Heart left ventricle (tissue), 16 donors: Measurements from ENCODE around the gene PHACTR1. TPM values are rescaled to one million over a fixed set of nuclear protein-coding genes. Genes with fewer than 3 reads are reported as not detected.

ENCODE experiments used
- ATAC-seq, 4 donors: fragments of 200-7000 bp; cut with Tn5 transposase; one replicate each; pipeline ENCODE4 v1.9.1; 2020 to 2022; ENCODE audit warnings: moderate library complexity in 4 of 4, mild to moderate bottlenecking in 3 of 4, moderate number of reproducible peaks in 1 of 4
- DNase-seq, 5 donors: peaks; one replicate each; pipeline ENCODE4 v3.0.0-alpha.2; 2020
- H3K27ac ChIP-seq, 12 donors: fragments of 200-600 bp; sonication (generic) in 4 of 12; one replicate each; pipeline versions ENCODE4 v1.5.0 to v1.8.0; 2016 to 2022; ENCODE audit warnings: mild to moderate bottlenecking in 2 of 12
- H3K27me3 ChIP-seq, 9 donors: fragments of 200-600 bp; sonication (generic) in 2 of 9; one replicate each; pipeline versions ENCODE4 v1.5.1 to v1.8.0; 2016 to 2022; ENCODE audit warnings: mild to moderate bottlenecking in 3 of 9
- H3K36me3 ChIP-seq, 9 donors: fragments of 200-600 bp; sonication (generic) in 2 of 9; one replicate each; pipeline versions ENCODE4 v1.5.0 to v1.8.0; 2018 to 2022; ENCODE audit warnings: mild to moderate bottlenecking in 2 of 9
- H3K4me1 ChIP-seq, 12 donors: fragments of 200-600 bp; sonication (generic) in 4 of 12; one replicate each; pipeline versions ENCODE4 v1.5.0 to v1.8.0; 2016 to 2022; ENCODE audit warnings: mild to moderate bottlenecking in 3 of 12
- H3K4me3 ChIP-seq, 12 donors: fragments of 200-600 bp; sonication (generic) in 4 of 12; one replicate each; pipeline versions ENCODE4 v1.5.0 to v1.8.0; 2017 to 2022; ENCODE audit warnings: mild to moderate bottlenecking in 9 of 12, moderate library complexity in 4 of 12
- H3K9me3 ChIP-seq, 12 donors: fragments of 200-600 bp; sonication (generic) in 4 of 12; one replicate each; pipeline versions ENCODE4 v1.5.0 to v1.8.0; 2016 to 2022; ENCODE audit warnings: mild to moderate bottlenecking in 1 of 12
- CTCF ChIP-seq, 12 donors: fragments of 200-600 bp; sonication (generic) in 4 of 12; IDR thresholded peaks; one replicate each; pipeline versions ENCODE4 v1.5.0 to v1.8.0; 2018 to 2022; ENCODE audit warnings: antibody characterized with exemption in 12 of 12, mild to moderate bottlenecking in 5 of 12
- POLR2A ChIP-seq, 2 donors: fragments of 450-650 bp; IDR thresholded peaks; one replicate each; pipeline ENCODE4 v1.6.1; 2017; ENCODE audit warnings: antibody characterized with exemption in 2 of 2, mild to moderate bottlenecking in 2 of 2, moderate library complexity in 2 of 2
- WGBS, 4 donors: extraction: QIAGEN DNeasy Blood & Tissue Kit in 2 of 4; methylation state at CpG; one replicate each; pipeline versions ENCODE4 v1.1.5 to v1.1.7; 2013 to 2018; 5-methylcytosine and 5-hydroxymethylcytosine counted together
- intact Hi-C, 10 donors: fragments of 100-400 bp; cut with DNase I; formaldehyde crosslinking; loops; one replicate each; pipeline versions ENCODE4 v1.11.1 to v1.14.2; 2022
- polyA plus RNA-seq, 2 donors: library from polyadenylated mRNA; stranded (reverse); fragments of 200-250 nt; gene quantifications; one replicate each; pipeline ENCODE4 v1.2.3, GENCODE V29; 2013
- total RNA-seq, 9 donors: library from RNA; depleted of rRNA in 2 of 9; stranded (reverse); fragments of >200 nt in 2 of 9; fragmentation: NEBNext Ultra II Directional in 3 of 9; extraction: Animal tissue kit (Norgen Biotek cat#: 25700) in 3 of 9; gene quantifications; one replicate each; pipeline versions ENCODE4 v1.1.0 to v1.2.4, GENCODE V29; 2016 to 2023
- donor health status: ischemic (EF 13 %, LVEDD 7.1; RV severe dilation, severe dysfunction).
- donor health status: healthy with polysubstance abuse.
- donor health status: DM: no; HTN: yes; CAD: no.
- donor health status: DM: no; HTN: no; CAD: no.
- donor health status: ischemic (EF 25% LVEDD 6.9; RV normal size, moderate dysfunction).
- donor health status: ischemic (EF 25% LVEDD 5.7; RV mildly dilated, moderate dysfunction).
- donor health status: healthy.
- donor health status: DM: yes; HTN: yes; CAD: no.
- donor health status: ischemic (EF 35%, LVEDD 5.7; RV mildly dilated, moderate dysfunction).
- donor health status: nonischemic (EF 11% LVEDD 7.7; RV severe dilation, severe dysfunction).
- donor health status: DM: yes; HTN: yes; CAD: no.
- donor health status: PGD.
- donor health status: ischemic (EF 29% LVEDD 5.4; RV normal size, mild dysfunction).
- donor health status: nonischemic (EF 23%, LVEDD 6.1; RV moderate dilation, normal function).

The PHACTR1 gene
- total and polyA plus RNA-seq, 11 donors: 21.2 to 238 (median 87.4) TPM

- peaks cover 0 to 18% (median 4%) of the 10 kb centered on the region in 9 donors for H3K27me3 ChIP-seq
- H3K4me3 ChIP-seq: no peak overlapping the region
- DNase-seq (no peak), ATAC-seq (no peak)
- TF ChIP-seq CTCF (IDR thresholded peaks at IDR 0.05): no peak
- TF ChIP-seq POLR2A (IDR thresholded peaks at IDR 0.05): no peak
- H3K4me1 ChIP-seq: no peaks in the 10 kb centered on the region
- no peaks in the 10 kb centered on the region for H3K36me3 ChIP-seq
- intact Hi-C loops: no loop called here
- no peak overlapping the region for H3K27ac ChIP-seq
- no peaks in the 10 kb centered on the region for H3K9me3 ChIP-seq
Observed at GRCh38 chr6:12873691-12874090, 157.1 kb downstream of the PHACTR1 start.

- H3K27me3 ChIP-seq: peaks cover 0 to 23% (median 4%) of the 10 kb centered on the region in 9 donors
- 75 to 80% (median 77%) methylated on average over 6 of the region's 6 CpGs for WGBS, 4 donors
- no peak overlapping the region for H3K27ac ChIP-seq
- H3K36me3 ChIP-seq: no peaks in the 10 kb centered on the region
- H3K4me3 ChIP-seq: no peak overlapping the region
- intact Hi-C loops: no loop called here
- no peaks in the 10 kb centered on the region for H3K9me3 ChIP-seq
- ATAC-seq (no peak), DNase-seq (no peak)
- no peak for TF ChIP-seq CTCF (IDR thresholded peaks at IDR 0.05)
- no peak for TF ChIP-seq POLR2A (IDR thresholded peaks at IDR 0.05)
- H3K4me1 ChIP-seq: no peaks in the 10 kb centered on the region
Observed at GRCh38 chr6:12875051-12875450, 158.5 kb downstream of the PHACTR1 start.

GRCh38 chr6:12878741-12879140, 162.2 kb downstream of the PHACTR1 start:
- ATAC-seq (no peak), DNase-seq (no peak)
- no peak for TF ChIP-seq CTCF (IDR thresholded peaks at IDR 0.05)
- no peak for TF ChIP-seq POLR2A (IDR thresholded peaks at IDR 0.05)
- H3K27me3 ChIP-seq: peaks cover 0 to 37% (median 4%) of the 10 kb centered on the region in 9 donors
- intact Hi-C loops: no loop called here
- no peaks in the 10 kb centered on the region for H3K36me3 ChIP-seq
- H3K27ac ChIP-seq: no peak overlapping the region
- no peak overlapping the region for H3K4me3 ChIP-seq
- no peaks in the 10 kb centered on the region for H3K4me1 ChIP-seq
- H3K9me3 ChIP-seq: no peaks in the 10 kb centered on the region
- 54 to 59% (median 57%) methylated on average over 4 of the region's 4 CpGs for WGBS, 4 donors

GRCh38 chr6:12882761-12883290, 166.3 kb downstream of the PHACTR1 start:
- DNase-seq (no peak), ATAC-seq (no peak)
- WGBS, 4 donors: 69 to 82% (median 78%) methylated on average over 2 of the region's 2 CpGs
- intact Hi-C loops: loop anchor here in 1 of 10 donors (10.0 kb wide), 1 partner anchor 1298 kb away; no protein-coding TSS in a partner anchor
- Histone ChIP-seq H3K36me3 (no peaks in the 10 kb centered on the region), H3K4me3 (no peak overlapping the region), H3K4me1 (peaks cover 0 to 9% (median 0%) of the 10 kb centered on the region in 12 donors), H3K27me3 (peaks cover 0 to 39% (median 4%) of the 10 kb centered on the region in 9 donors), H3K27ac (no peak overlapping the region), H3K9me3 (peaks cover 0 to under 1% (median 0%) of the 10 kb centered on the region in 12 donors)
- TF ChIP-seq POLR2A (IDR thresholded peaks at IDR 0.05) (no peak), CTCF (IDR thresholded peaks at IDR 0.05) (no peak)
